Measurements from ENCODE around the gene SEC24C.

DNA sequence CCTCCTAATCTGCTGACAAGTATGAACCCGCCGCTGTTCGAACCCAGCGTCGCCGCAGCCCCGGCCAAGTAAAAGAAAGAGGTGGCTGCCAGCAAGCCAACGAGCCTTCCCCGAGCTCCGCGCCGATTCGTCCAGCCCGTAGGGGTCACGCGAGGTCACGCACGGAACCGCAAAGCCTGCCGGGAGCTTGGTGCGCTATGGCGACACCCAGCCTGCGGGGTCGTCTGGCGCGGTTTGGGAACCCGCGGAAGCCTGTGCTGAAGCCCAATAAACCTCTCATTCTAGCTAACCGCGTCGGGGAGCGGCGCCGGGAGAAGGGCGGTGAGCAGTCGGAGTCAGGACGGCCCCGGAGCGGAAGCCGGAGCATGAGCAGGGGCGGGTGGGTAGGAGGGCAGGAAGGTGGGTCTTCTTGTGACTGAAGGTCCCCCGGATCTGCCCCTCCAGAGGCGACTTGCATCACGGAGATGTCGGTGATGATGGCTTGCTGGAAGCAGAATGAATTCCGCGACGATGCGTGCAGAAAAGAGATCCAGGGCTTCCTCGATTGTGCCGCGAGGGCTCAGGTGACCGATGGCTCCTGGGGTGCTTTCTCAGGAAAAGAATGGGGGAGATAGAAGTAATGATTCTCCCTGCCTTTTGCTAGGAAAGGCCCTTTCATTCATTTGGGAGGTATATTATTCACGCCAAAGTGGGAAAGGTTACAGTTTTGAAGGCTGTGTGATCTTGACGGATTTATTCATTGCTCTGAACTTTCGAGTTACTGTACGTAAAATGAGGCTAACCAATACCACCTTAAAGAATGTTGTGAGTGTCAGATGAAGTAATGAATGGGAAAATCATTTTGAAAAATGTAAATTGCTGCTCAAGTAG, 37.9 kb downstream of the SEC24C start, which contains the start of gene CHCHD1:
- peak; percentile 84 for TF ChIP-seq POLR2A (IDR thresholded peaks at IDR 0.05; ENCODE audit: low read length)
- TF ChIP-seq GATA1 (IDR thresholded peaks at IDR 0.05; ENCODE audit: low read depth, low read length) = no peak
